GM23248 (cell line): ENCODE measurements around the gene HOXC11. TPM values are rescaled to one million over a fixed set of nuclear protein-coding genes. Genes with fewer than 3 reads are reported as not detected.

Experiments
- DNase-seq: peaks from one replicate; pipeline ENCODE4 v3.0.0-alpha.2; 2015
- H2AFZ ChIP-seq: fragments of 200-600 bp; sonication (generic); 2 replicates; pipeline ENCODE4 v1.6.1; 2016; ENCODE audit warnings: antibody characterized with exemption
- H3F3A ChIP-seq: fragments of 200-600 bp; sonication (generic); 2 replicates; pipeline ENCODE4 v1.6.1; 2016; ENCODE audit warnings: mild to moderate bottlenecking, antibody characterized with exemption, mixed run types; ENCODE audit not compliant: insufficient read depth
- H3K27ac ChIP-seq: fragments of 200-600 bp; sonication (generic); 2 replicates; pipeline ENCODE4 v1.5.1; 2016; ENCODE audit warnings: mild to moderate bottlenecking
- H3K27me3 ChIP-seq: fragments of 200-600 bp; sonication (generic); replicated peaks from 2 replicates; pipeline ENCODE4 v1.6.1; 2016; ENCODE audit warnings: mild to moderate bottlenecking; ENCODE audit not compliant: insufficient read depth
- H3K36me3 ChIP-seq: fragments of 200-600 bp; sonication (generic); 2 replicates; pipeline ENCODE4 v1.6.1; 2016; ENCODE audit warnings: low read depth, mild to moderate bottlenecking
- H3K4me1 ChIP-seq: fragments of 200-600 bp; sonication (generic); 2 replicates; pipeline ENCODE4 v1.6.1; 2016; ENCODE audit warnings: mild to moderate bottlenecking; ENCODE audit not compliant: insufficient read depth
- H3K4me2 ChIP-seq: fragments of 200-600 bp; sonication (generic); one replicate; pipeline ENCODE4 v1.6.1; 2016; ENCODE audit warnings: mild to moderate bottlenecking; ENCODE audit not compliant: unreplicated experiment
- H3K4me3 ChIP-seq: fragments of 200-600 bp; sonication (generic); 2 replicates; pipeline ENCODE4 v1.5.1; 2016; ENCODE audit warnings: mild to moderate bottlenecking
- H3K79me2 ChIP-seq: fragments of 200-600 bp; sonication (generic); 2 replicates; pipeline ENCODE4 v1.6.1; 2016; ENCODE audit warnings: mild to moderate bottlenecking; ENCODE audit not compliant: insufficient read depth
- H3K9ac ChIP-seq: fragments of 200-600 bp; sonication (generic); 2 replicates; pipeline ENCODE4 v1.6.1; 2016; ENCODE audit warnings: mild to moderate bottlenecking
- H3K9me2 ChIP-seq: fragments of 200-600 bp; sonication (generic); 2 replicates; pipeline ENCODE4 v1.6.1; 2016; ENCODE audit warnings: mixed run types, mild to moderate bottlenecking, moderate library complexity; ENCODE audit not compliant: insufficient read depth
- H3K9me3 ChIP-seq: fragments of 200-600 bp; sonication (generic); one replicate; pipeline ENCODE4 v1.6.1; 2017; ENCODE audit warnings: low read depth
- H4K20me1 ChIP-seq: fragments of 200-600 bp; sonication (generic); 2 replicates; pipeline ENCODE4 v1.6.0; 2016; ENCODE audit not compliant: insufficient read depth
- EZH2 ChIP-seq: fragments of 200-600 bp; sonication (generic); IDR thresholded peaks from 2 replicates; pipeline ENCODE4 v1.6.1; 2018; ENCODE audit warnings: antibody characterized with exemption, mild to moderate bottlenecking; ENCODE audit not compliant: insufficient read depth, poor library complexity, severe bottlenecking
- EZH2phosphoT487 ChIP-seq: fragments of 200-600 bp; sonication (generic); IDR thresholded peaks from 2 replicates; pipeline ENCODE4 v1.6.1; 2018; ENCODE audit warnings: antibody characterized with exemption, moderate library complexity, mild to moderate bottlenecking, low read depth; ENCODE audit not compliant: insufficient read depth
- WGBS, 2 experiments: methylation state at CpG; one replicate each; pipeline ENCODE4 v1.1.6; 2015 to 2017; ENCODE audit warnings: low lambda C conversion rate in 2 of 2, low coverage in 1 of 2; ENCODE audit errors: missing lambda C conversion rate in 2 of 2; 5-methylcytosine and 5-hydroxymethylcytosine counted together
- in situ Hi-C: fragments of 300-500 bp; cut with MboI; formaldehyde crosslinking; loops from 2 replicates; pipeline ENCODE4 v1.15.0; 2020
- polyA plus RNA-seq: library from polyadenylated mRNA; unstranded; fragments of >200 nt; fragmentation: Nextera tagmentation; extraction: Ambion mirVana; gene quantifications from 2 replicates; pipeline ENCODE4 v1.2.1, GENCODE V29; 2016
- total RNA-seq: library from RNA; depleted of rRNA; stranded (reverse); fragments of >200 nt; shearing (Covaris generic); gene quantifications from 2 replicates; pipeline ENCODE4 v1.2.3, GENCODE V29; 2014

The HOXC11 gene
- total and polyA plus RNA-seq, 2 experiments from 2014 or later: not detected

- H3F3A ChIP-seq: no peaks in the 10 kb centered on the region
- H3K36me3 ChIP-seq: no peaks in the 10 kb centered on the region
- WGBS, 2 experiments: 24 to 25% methylated on average over 5 of the region's 5 CpGs
- H4K20me1 ChIP-seq: no peaks in the 10 kb centered on the region
- H3K9me2 ChIP-seq: no peaks in the 10 kb centered on the region
- H3K9me3 ChIP-seq: no peaks in the 10 kb centered on the region
- no peak overlapping the region for H3K9ac ChIP-seq
- in situ Hi-C loops: no loop called here
- H3K79me2 ChIP-seq: no peaks in the 10 kb centered on the region
- TF ChIP-seq EZH2 (no peak), EZH2phosphoT487 (no peak)
- no peak overlapping the region for H3K4me3 ChIP-seq
- no peaks in the 10 kb centered on the region for H3K4me1 ChIP-seq
- H3K4me2 ChIP-seq: no peak overlapping the region
- no peak overlapping the region for H3K27ac ChIP-seq
- H3K27me3 ChIP-seq: peaks cover 97% of the 10 kb centered on the region
- H2AFZ ChIP-seq: no peak overlapping the region
- no peak for DNase-seq
Observed at GRCh38 chr12:53941750-53942149, 31.2 kb upstream of the HOXC11 start.

GRCh38 chr12:53942467-53942997 is 30.4 kb upstream of the HOXC11 start:
- Histone ChIP-seq H4K20me1 (no peaks in the 10 kb centered on the region), H3K4me3 (no peak overlapping the region), H3K4me1 (no peaks in the 10 kb centered on the region), H3F3A (no peaks in the 10 kb centered on the region), H3K9ac (no peak overlapping the region), H3K36me3 (no peaks in the 10 kb centered on the region), H2AFZ (no peak overlapping the region), H3K4me2 (no peak overlapping the region), H3K27me3 (peaks cover 97% of the 10 kb centered on the region), H3K27ac (no peak overlapping the region), H3K9me2 (no peaks in the 10 kb centered on the region), H3K79me2 (no peaks in the 10 kb centered on the region), H3K9me3 (no peaks in the 10 kb centered on the region)
- TF ChIP-seq EZH2 (no peak), EZH2phosphoT487 (no peak)
- WGBS, 2 experiments: 21 to 41% methylated on average over 2 of the region's 2 CpGs
- no peak for DNase-seq
- in situ Hi-C loops: no loop called here

GRCh38 chr12:53944209-53944608 is 28.7 kb upstream of the HOXC11 start:
- no peak overlapping the region for H2AFZ ChIP-seq
- no peak for TF ChIP-seq EZH2phosphoT487
- WGBS, 2 experiments: 22 to 38% methylated on average over 4 of the region's 4 CpGs
- H3K4me1 ChIP-seq: no peaks in the 10 kb centered on the region
- peaks cover 94% of the 10 kb centered on the region for H3K27me3 ChIP-seq
- H3K4me2 ChIP-seq: no peak overlapping the region
- H3K9me2 ChIP-seq: no peaks in the 10 kb centered on the region
- H3K36me3 ChIP-seq: no peaks in the 10 kb centered on the region
- H3K4me3 ChIP-seq: no peak overlapping the region
- no peak overlapping the region for H3K27ac ChIP-seq
- H3K9ac ChIP-seq: no peak overlapping the region
- no peaks in the 10 kb centered on the region for H3K9me3 ChIP-seq
- no peaks in the 10 kb centered on the region for H3K79me2 ChIP-seq
- no peaks in the 10 kb centered on the region for H3F3A ChIP-seq
- in situ Hi-C loops: no loop called here
- no peak for DNase-seq
- H4K20me1 ChIP-seq: no peaks in the 10 kb centered on the region

- Histone ChIP-seq H3K9me2 (no peaks in the 10 kb centered on the region), H3K79me2 (no peaks in the 10 kb centered on the region), H3K9me3 (no peaks in the 10 kb centered on the region), H3K27ac (no peak overlapping the region), H3K36me3 (no peaks in the 10 kb centered on the region), H3K4me3 (no peak overlapping the region), H3F3A (no peaks in the 10 kb centered on the region), H2AFZ (no peak overlapping the region), H3K4me2 (no peak overlapping the region), H3K4me1 (no peaks in the 10 kb centered on the region), H3K9ac (no peak overlapping the region), H3K27me3 (peaks cover 94% of the 10 kb centered on the region), H4K20me1 (no peaks in the 10 kb centered on the region)
- DNase-seq: peak; percentile 33
- WGBS, 2 experiments: 10 to 12% methylated on average over 51 of the region's 51 CpGs
- TF ChIP-seq EZH2: peak; percentile 13
- TF ChIP-seq EZH2phosphoT487: peak; percentile 12; the same call in 1 of the 2 replicates
- in situ Hi-C loops: no loop called here
Observed at GRCh38 chr12:53944907-53945847, 27.7 kb upstream of the HOXC11 start.
